ENCODE measurements around the gene ZNF394.
"Not testable (repeated sequence)": the region's sequence is repeated elsewhere in the genome, so short reads cannot be mapped to it uniquely, and the experiment has no call there.

- TF ChIP-seq CTCF (IDR thresholded peaks at IDR 0.05; ENCODE audit: low read depth, low read length, missing input control); RAD21 (IDR thresholded peaks at IDR 0.05); ZBTB33 (IDR thresholded peaks at IDR 0.05): not testable (repeated sequence)
These were observed 49.5 kb upstream of the ZNF394 start for GRCh38 chr7:99549545-99549944.
